Right lobe of liver (tissue), 6 donors: Measurements from ENCODE around the gene ITGB1BP1. TPM values are rescaled to one million over a fixed set of nuclear protein-coding genes. Genes with fewer than 3 reads are reported as not detected.

ENCODE experiments used
- ATAC-seq, 4 donors: fragments of 200-7000 bp; cut with Tn5 transposase; one replicate each; pipeline ENCODE4 v1.9.1; 2020; ENCODE audit warnings: mild to moderate bottlenecking in 4 of 4, moderate library complexity in 4 of 4
- DNase-seq, 3 donors: peaks; one replicate each; pipeline ENCODE4 v3.0.0-alpha.2; 2020
- H3K27ac ChIP-seq, 3 donors: fragments of 200-600 bp; one replicate each; pipeline ENCODE4 v1.8.0; 2022
- H3K27me3 ChIP-seq, 2 donors: fragments of 200-600 bp; one replicate each; pipeline ENCODE4 v1.8.0; 2022
- H3K36me3 ChIP-seq, 4 donors: fragments of 200-600 bp; sonication (generic) in 1 of 4; one replicate each; pipeline versions ENCODE4 v1.5.1 to v1.8.0; 2017 to 2022; ENCODE audit warnings: control low read depth in 1 of 4
- H3K4me1 ChIP-seq, 4 donors: fragments of 200-600 bp; sonication (generic) in 1 of 4; one replicate each; pipeline versions ENCODE4 v1.5.1 to v1.8.0; 2017 to 2022; ENCODE audit warnings: control low read depth in 1 of 4
- H3K4me3 ChIP-seq, 3 donors: fragments of 200-600 bp; one replicate each; pipeline ENCODE4 v1.8.0; 2022
- H3K9me3 ChIP-seq, 4 donors: fragments of 200-600 bp; sonication (generic) in 1 of 4; one replicate each; pipeline versions ENCODE4 v1.5.1 to v1.8.0; 2017 to 2022; ENCODE audit warnings: control low read depth in 1 of 4
- CTCF ChIP-seq, 4 donors: fragments of 200-600 bp in 3 of 4; fragments of 450-650 bp in 1 of 4; IDR thresholded peaks; one replicate each; pipeline versions ENCODE4 v1.5.1 to v1.8.0; 2016 to 2022; ENCODE audit warnings: antibody characterized with exemption in 4 of 4, mild to moderate bottlenecking in 2 of 4
- POLR2A ChIP-seq: fragments of 450-650 bp; IDR thresholded peaks from one replicate; pipeline ENCODE4 v1.6.1; 2017; ENCODE audit warnings: antibody characterized with exemption, mild to moderate bottlenecking
- WGBS: methylation state at CpG from one replicate; pipeline ENCODE4 v1.1.6; 2018; ENCODE audit warnings: low coverage, low lambda C conversion rate; ENCODE audit not compliant: insufficient coverage; ENCODE audit errors: missing lambda C conversion rate; 5-methylcytosine and 5-hydroxymethylcytosine counted together
- intact Hi-C, 2 donors: fragments of 100-400 bp; cut with DNase I; formaldehyde crosslinking; loops; one replicate each; pipeline versions ENCODE4 v1.11.2 to v1.14.1; 2022
- total RNA-seq, 6 experiments: library from RNA; depleted of rRNA in 2 of 6; stranded (reverse); fragments of >200 nt in 2 of 6; fragmentation: NEBNext Ultra II Directional in 3 of 6; extraction: Animal tissue kit (Norgen Biotek cat#: 25700) in 3 of 6; gene quantifications; one replicate each; pipeline versions ENCODE4 v1.1.0 to v1.2.4, GENCODE V29; 2016 to 2023
- donor health status: DM: no; HTN: yes; CAD: no.
- donor health status: DM: no; HTN: no; CAD: no.
- donor health status: DM: no; HTN: no; CAD: no.
- donor health status: DM: no; HTN: yes; CAD: no.
- donor health status: DM: no; HTN: yes; CAD: no.

ITGB1BP1 gene
- total RNA-seq, 6 experiments from 2014 or later = 9.6 to 28.5 (median 20.8) TPM

- Histone ChIP-seq H3K36me3 (peaks cover 0 to 4% (median under 1%) of the 10 kb centered on the region in 4 donors), H3K4me1 (no peaks in the 10 kb centered on the region), H3K4me3 (no peak overlapping the region), H3K27ac (no peak overlapping the region), H3K9me3 (no peaks in the 10 kb centered on the region), H3K27me3 (no peaks in the 10 kb centered on the region)
- DNase-seq (no peak), ATAC-seq (no peak)
- TF ChIP-seq POLR2A (no peak), CTCF (IDR thresholded peaks at IDR 0.05) (no peak)
- intact Hi-C loops = no loop called here
- 71% methylated on average over 40 of the region's 46 CpGs for WGBS
Observed at GRCh38 chr2:9466147-9466683, 42.9 kb upstream of the ITGB1BP1 start.

- no peak for TF ChIP-seq CTCF (IDR thresholded peaks at IDR 0.05)
- no peak for TF ChIP-seq POLR2A
- ATAC-seq (no peak), DNase-seq (no peak)
- no peaks in the 10 kb centered on the region for H3K27me3 ChIP-seq
- no peaks in the 10 kb centered on the region for H3K4me1 ChIP-seq
- no peak overlapping the region for H3K27ac ChIP-seq
- 63% methylated on average over 7 of the region's 7 CpGs for WGBS
- intact Hi-C loops = no loop called here
- H3K36me3 ChIP-seq = peaks cover 0 to 10% (median under 1%) of the 10 kb centered on the region in 4 donors
- no peak overlapping the region for H3K4me3 ChIP-seq
- no peaks in the 10 kb centered on the region for H3K9me3 ChIP-seq
Observed at GRCh38 chr2:9465170-9465569, 41.8 kb upstream of the ITGB1BP1 start.

GRCh38 chr2:9463698-9464034, 40.3 kb upstream of the ITGB1BP1 start:
- Histone ChIP-seq H3K36me3 (peaks cover 0 to 14% (median under 1%) of the 10 kb centered on the region in 4 donors), H3K4me3 (no peak overlapping the region), H3K27ac (no peak overlapping the region), H3K27me3 (no peaks in the 10 kb centered on the region), H3K4me1 (no peaks in the 10 kb centered on the region), H3K9me3 (no peaks in the 10 kb centered on the region)
- no peak for DNase-seq
- ATAC-seq = no peak
- WGBS = 52% methylated on average over 6 of the region's 7 CpGs
- intact Hi-C loops = no loop called here
- TF ChIP-seq POLR2A (no peak), CTCF (IDR thresholded peaks at IDR 0.05) (no peak)

GRCh38 chr2:9462886-9463697, 39.8 kb upstream of the ITGB1BP1 start:
- DNase-seq = no peak
- H3K9me3 ChIP-seq = no peaks in the 10 kb centered on the region
- TF ChIP-seq POLR2A (no peak), CTCF (IDR thresholded peaks at IDR 0.05) (no peak)
- WGBS = 67% methylated on average over 2 of the region's 6 CpGs
- no peaks in the 10 kb centered on the region for H3K27me3 ChIP-seq
- no peak overlapping the region for H3K4me3 ChIP-seq
- intact Hi-C loops = no loop called here
- H3K36me3 ChIP-seq = peaks cover 0 to 14% (median under 1%) of the 10 kb centered on the region in 4 donors
- ATAC-seq = no peak
- no peaks in the 10 kb centered on the region for H3K4me1 ChIP-seq
- no peak overlapping the region for H3K27ac ChIP-seq
